Keratinocyte (primary cell): ENCODE measurements around the gene USP48. TPM values are rescaled to one million over a fixed set of nuclear protein-coding genes. Genes with fewer than 3 reads are reported as not detected.

Experiments
- DNase-seq: peaks from one replicate; pipeline ENCODE4 v3.0.0-alpha.2; 2011; ENCODE audit warnings: low read depth, missing footprints, low spot score
- FAIRE-seq: peaks from 2 replicates; lab custom pipeline; 2011; peaks lifted over from hg19 to GRCh38; lab: Jason Lieb, UNC
- H2AFZ ChIP-seq: 2 replicates; pipeline ENCODE4 v1.6.0; 2012; ENCODE audit warnings: low read length, control low read depth, inconsistent platforms; ENCODE audit not compliant: control insufficient read depth
- H3K27ac ChIP-seq: 2 replicates; pipeline ENCODE4 v1.5.1; 2011; ENCODE audit warnings: low read length; ENCODE audit not compliant: control insufficient read depth, insufficient read depth
- H3K27me3 ChIP-seq: 3 replicates; pipeline ENCODE4 v1.6.0; 2011; ENCODE audit warnings: low read length; ENCODE audit not compliant: control insufficient read depth, insufficient read depth; ENCODE audit errors: extremely low read depth
- H3K36me3 ChIP-seq, 2 experiments: 2 replicates in 1 of 2; 3 replicates in 1 of 2; pipeline ENCODE4 v1.5.1; 2011; ENCODE audit warnings: low read length in 2 of 2, mild to moderate bottlenecking in 1 of 2; ENCODE audit not compliant: control insufficient read depth in 2 of 2, insufficient read depth in 2 of 2; ENCODE audit errors: extremely low read depth in 1 of 2
- H3K4me1 ChIP-seq: 3 replicates; pipeline ENCODE4 v1.5.1; 2011; ENCODE audit warnings: low read length; ENCODE audit not compliant: control insufficient read depth, insufficient read depth; ENCODE audit errors: extremely low read depth
- H3K4me2 ChIP-seq: 3 replicates; pipeline ENCODE4 v1.6.0; 2011; ENCODE audit warnings: low read depth, low read length; ENCODE audit not compliant: control insufficient read depth, insufficient read depth; ENCODE audit errors: extremely low read depth
- H3K4me3 ChIP-seq, 3 experiments: fragments of 200-600 bp in 1 of 3; sonication (generic) in 1 of 3; 2 replicates in 2 of 3; 3 replicates in 1 of 3; pipeline ENCODE4 v1.5.1; 2011 to 2016; ENCODE audit warnings: low read length in 3 of 3, mild to moderate bottlenecking in 3 of 3, control low read depth in 2 of 3, inconsistent platforms in 1 of 3, low read depth in 1 of 3, mixed read lengths in 1 of 3, mixed run types in 1 of 3, moderate library complexity in 1 of 3; ENCODE audit not compliant: control insufficient read depth in 2 of 3, insufficient read depth in 2 of 3; ENCODE audit errors: extremely low read depth in 1 of 3
- H3K79me2 ChIP-seq: 2 replicates; pipeline ENCODE4 v1.6.0; 2012; ENCODE audit warnings: low read length; ENCODE audit not compliant: control insufficient read depth, insufficient read depth
- H3K9ac ChIP-seq: 3 replicates; pipeline ENCODE4 v1.6.0; 2011; ENCODE audit warnings: low read length; ENCODE audit not compliant: control insufficient read depth, insufficient read depth; ENCODE audit errors: extremely low read depth
- H3K9me1 ChIP-seq: 3 replicates; pipeline ENCODE4 v1.6.0; 2011; ENCODE audit warnings: low read length; ENCODE audit not compliant: control insufficient read depth, insufficient read depth; ENCODE audit errors: extremely low read depth
- H3K9me3 ChIP-seq: 2 replicates; pipeline ENCODE4 v1.5.1; 2012; ENCODE audit warnings: low read depth, low read length; ENCODE audit not compliant: control insufficient read depth
- H4K20me1 ChIP-seq: 3 replicates; pipeline ENCODE4 v1.6.0; 2011; ENCODE audit warnings: low read length; ENCODE audit not compliant: control insufficient read depth, insufficient read depth; ENCODE audit errors: extremely low read depth
- EZH2 ChIP-seq: IDR thresholded peaks from one replicate; pipeline ENCODE4 v1.6.1; 2012; ENCODE audit warnings: inconsistent platforms, mild to moderate bottlenecking, low read length, moderate library complexity
- dilution Hi-C: fragments of 300-500 bp; cut with MboI; formaldehyde crosslinking; loops from one replicate; pipeline ENCODE4 v1.7.0; 2020; ENCODE audit warnings: low sequenced_read_pairs; ENCODE audit not compliant: extremely low pct_ligation_motif_present
- polyA plus RNA-seq, 5 experiments: library from polyadenylated mRNA; depleted of rRNA in 3 of 5; stranded (reverse) in 3 of 5; stranded (forward) in 1 of 5; unstranded in 1 of 5; fragments of >200 nt; gene quantifications; 1 replicate in 1 of 5; 2 replicates in 3 of 5; 3 replicates in 1 of 5; pipeline versions ENCODE4 v1.2.1 to v1.2.3, GENCODE V29; 2011 to 2012; ENCODE audit warnings: missing spikeins in 2 of 5, low read depth in 1 of 5, low replicate concordance in 1 of 5
- TF ChIP-seq, protein P1 (sequence below), 3 experiments: IDR thresholded peaks in 1 of 3; conservative IDR thresholded peaks in 1 of 3; optimal IDR thresholded peaks in 1 of 3; 2 replicates in 2 of 3; 3 replicates in 1 of 3; pipeline versions ENCODE3 to v1.5.1; 2011; ENCODE audit warnings: low read length in 3 of 3, mild to moderate bottlenecking in 3 of 3, moderate library complexity in 2 of 3, control low read depth in 1 of 3, inconsistent platforms in 1 of 3; ENCODE audit not compliant: insufficient read depth in 2 of 3; ENCODE audit errors: extremely low read depth in 1 of 3

The USP48 gene
- polyA plus RNA-seq, 1 donor (not counting 4 experiments of a cell fraction or from before 2014, with no cell fraction given), result 33.0 TPM

- H3K9me1 ChIP-seq, result peaks cover 3% of the 10 kb centered on the region
- TF ChIP-seq, protein P1, sequence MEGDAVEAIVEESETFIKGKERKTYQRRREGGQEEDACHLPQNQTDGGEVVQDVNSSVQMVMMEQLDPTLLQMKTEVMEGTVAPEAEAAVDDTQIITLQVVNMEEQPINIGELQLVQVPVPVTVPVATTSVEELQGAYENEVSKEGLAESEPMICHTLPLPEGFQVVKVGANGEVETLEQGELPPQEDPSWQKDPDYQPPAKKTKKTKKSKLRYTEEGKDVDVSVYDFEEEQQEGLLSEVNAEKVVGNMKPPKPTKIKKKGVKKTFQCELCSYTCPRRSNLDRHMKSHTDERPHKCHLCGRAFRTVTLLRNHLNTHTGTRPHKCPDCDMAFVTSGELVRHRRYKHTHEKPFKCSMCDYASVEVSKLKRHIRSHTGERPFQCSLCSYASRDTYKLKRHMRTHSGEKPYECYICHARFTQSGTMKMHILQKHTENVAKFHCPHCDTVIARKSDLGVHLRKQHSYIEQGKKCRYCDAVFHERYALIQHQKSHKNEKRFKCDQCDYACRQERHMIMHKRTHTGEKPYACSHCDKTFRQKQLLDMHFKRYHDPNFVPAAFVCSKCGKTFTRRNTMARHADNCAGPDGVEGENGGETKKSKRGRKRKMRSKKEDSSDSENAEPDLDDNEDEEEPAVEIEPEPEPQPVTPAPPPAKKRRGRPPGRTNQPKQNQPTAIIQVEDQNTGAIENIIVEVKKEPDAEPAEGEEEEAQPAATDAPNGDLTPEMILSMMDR (optimal IDR thresholded peaks at IDR 0.05 in 1 of 3, IDR thresholded peaks at IDR 0.05 in 1 of 3, conservative IDR thresholded peaks at IDR 0.05 in 1 of 3; ENCODE audit: extremely low read depth in 1 of 3, insufficient read depth in 2 of 3, low read length in 3 of 3), result no peak
- TF ChIP-seq EZH2, result no peak
- H3K4me2 ChIP-seq, result no peak overlapping the region
- no peak overlapping the region for H3K4me3 ChIP-seq
- no peaks in the 10 kb centered on the region for H3K36me3 ChIP-seq
- H3K9ac ChIP-seq, result no peak overlapping the region
- no peaks in the 10 kb centered on the region for H4K20me1 ChIP-seq
- H3K4me1 ChIP-seq, result peaks cover 11% of the 10 kb centered on the region
- no peak overlapping the region for H3K27ac ChIP-seq
- dilution Hi-C loops, result no loop called here
- peaks cover 44% of the 10 kb centered on the region for H3K27me3 ChIP-seq
- DNase-seq (no peak), FAIRE-seq (no peak)
- no peak overlapping the region for H2AFZ ChIP-seq
- no peaks in the 10 kb centered on the region for H3K79me2 ChIP-seq
- no peaks in the 10 kb centered on the region for H3K9me3 ChIP-seq
These were observed 112.7 kb downstream of the USP48 start for GRCh38 chr1:21670059-21670881.

- peaks cover 11% of the 10 kb centered on the region for H3K4me1 ChIP-seq
- no peaks in the 10 kb centered on the region for H3K79me2 ChIP-seq
- no peak within 1 kb of the TSS for H3K27ac ChIP-seq
- DNase-seq, result no peak
- FAIRE-seq, result no peak
- H3K9ac ChIP-seq, result no peak within 1 kb of the TSS
- H3K36me3 ChIP-seq, result no peaks in the 10 kb centered on the region
- peak within 1 kb of the TSS in 1 of 3 experiments; percentile 26 for H3K4me3 ChIP-seq
- H3K9me1 ChIP-seq, result peaks cover 3% of the 10 kb centered on the region
- dilution Hi-C loops, result no loop called here
- no peak within 1 kb of the TSS for H2AFZ ChIP-seq
- peaks cover 44% of the 10 kb centered on the region for H3K27me3 ChIP-seq
- H3K4me2 ChIP-seq, result peak within 1 kb of the TSS; percentile 67
- no peaks in the 10 kb centered on the region for H4K20me1 ChIP-seq
- no peaks in the 10 kb centered on the region for H3K9me3 ChIP-seq
- TF ChIP-seq EZH2, result peak; percentile 76
- TF ChIP-seq, protein P1 (optimal IDR thresholded peaks at IDR 0.05 in 1 of 3, IDR thresholded peaks at IDR 0.05 in 1 of 3, conservative IDR thresholded peaks at IDR 0.05 in 1 of 3; ENCODE audit: extremely low read depth in 1 of 3, insufficient read depth in 2 of 3, low read length in 3 of 3), result no peak
These were observed 113.5 kb downstream of the USP48 start, which contains the start of gene RAP1GAP for GRCh38 chr1:21669258-21670058. RAP1GAP (minus strand) TSS chr1:21669357; CDS start chr1:21620032, 49,325 bp downstream.
